Measurements from ENCODE around the gene C1QL1. TPM values are rescaled to one million over a fixed set of nuclear protein-coding genes. Genes with fewer than 3 reads are reported as not detected.

C1QL1 gene
- total and polyA plus RNA-seq, 2 of the 13 experiments (the other 11 are each of a cell fraction or from before 2014, with no cell fraction given): 0.11 TPM

DNA sequence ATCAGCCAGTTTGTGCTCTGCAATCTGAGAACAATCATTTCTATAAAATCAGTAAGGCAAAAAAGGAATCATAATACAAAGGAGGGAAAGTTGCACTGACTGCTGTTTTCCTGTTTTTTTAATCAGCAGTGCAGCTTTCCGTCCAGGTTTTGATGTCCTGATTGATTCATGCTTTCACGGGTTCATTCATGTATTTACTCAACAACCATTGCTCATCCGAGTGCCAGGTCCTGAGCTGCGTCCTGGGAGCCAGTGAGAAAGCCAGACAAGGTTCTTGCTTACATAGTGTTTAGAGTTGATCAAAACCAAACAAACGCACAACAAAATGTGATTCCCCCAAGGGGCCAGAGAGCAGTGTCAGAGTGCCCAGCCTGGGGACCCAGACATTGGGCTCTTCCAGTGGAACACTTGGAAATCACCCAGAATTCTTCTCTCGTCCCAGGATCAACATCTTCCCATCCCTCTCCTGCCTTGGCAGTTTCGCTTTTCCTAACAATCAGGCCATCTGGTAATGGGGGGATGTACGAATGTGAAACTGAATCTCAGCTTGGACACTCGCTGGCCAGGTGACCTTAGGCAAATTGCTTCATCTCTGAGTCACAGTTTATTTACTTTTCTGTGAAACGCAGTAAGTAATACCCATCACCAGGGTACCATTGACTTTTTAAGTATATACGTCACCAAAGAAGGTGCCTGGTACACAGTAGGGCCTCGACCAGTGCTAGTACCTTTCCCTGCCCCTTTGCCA lies 13.3 kb upstream of the C1QL1 start (continued):
- TF ChIP-seq REST (IDR thresholded peaks at IDR 0.05; ENCODE audit: borderline replicate concordance in 1 of 2, low read depth in 1 of 2, low read length in 2 of 2) (no peak), ZNF780A (CRISPR knock-in tag; IDR thresholded peaks at IDR 0.05) (no peak), NR2F2 (IDR thresholded peaks at IDR 0.05; ENCODE audit: borderline replicate concordance, low read depth) (peak; percentile 58; the same call in 1 of the 2 replicates), ZSCAN31 (CRISPR knock-in tag; IDR thresholded peaks at IDR 0.05; ENCODE audit: low read depth) (no peak), ZBTB40 (IDR thresholded peaks at IDR 0.05) (no peak), ZBTB40 (CRISPR knock-in tag; IDR thresholded peaks at IDR 0.05) (no peak), PHF21A (CRISPR knock-in tag; IDR thresholded peaks at IDR 0.05) (peak; percentile 78; the same call in 1 of the 2 replicates), ZNF264 (CRISPR knock-in tag; IDR thresholded peaks at IDR 0.05) (no peak), GATAD1 (CRISPR knock-in tag; IDR thresholded peaks at IDR 0.05) (no peak), NKX3-1 (CRISPR knock-in tag; IDR thresholded peaks at IDR 0.05) (no peak), MIER2 (CRISPR knock-in tag; IDR thresholded peaks at IDR 0.05) (no peak), ZNF225 (CRISPR knock-in tag; IDR thresholded peaks at IDR 0.05) (no peak), HOXA9 (CRISPR knock-in tag; IDR thresholded peaks at IDR 0.05; ENCODE audit: borderline replicate concordance) (no peak), ZNF263 (CRISPR knock-in tag; IDR thresholded peaks at IDR 0.05) (peak; percentile 34; the same call in 1 of the 2 replicates), SMARCE1 (IDR thresholded peaks at IDR 0.05; ENCODE audit: borderline replicate concordance) (no peak), TFDP2 (CRISPR knock-in tag; IDR thresholded peaks at IDR 0.05) (no peak)

Data from HepG2 (cell line).